Measurements from ENCODE around the gene NINL.

DNA sequence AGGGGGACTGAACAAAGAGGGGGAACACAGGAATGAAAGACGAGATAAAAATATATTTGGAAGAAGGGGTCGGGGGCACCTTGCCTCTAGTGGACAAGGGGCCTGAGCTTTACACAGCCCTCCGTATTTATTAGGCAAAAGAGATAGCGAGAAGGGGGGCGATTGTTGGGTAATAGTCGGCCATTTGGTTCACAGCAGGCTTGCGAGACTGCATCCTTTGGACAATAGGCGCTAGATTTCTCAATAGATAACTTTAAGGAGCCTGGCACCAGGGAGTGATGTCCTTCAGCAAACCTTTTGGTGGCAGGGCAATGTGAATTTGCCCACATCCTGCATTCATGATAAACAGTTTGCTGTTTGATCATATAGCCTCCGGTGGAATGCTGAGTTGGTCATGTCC, 41.4 kb upstream of the NINL start:
- TF ChIP-seq, protein P1, sequence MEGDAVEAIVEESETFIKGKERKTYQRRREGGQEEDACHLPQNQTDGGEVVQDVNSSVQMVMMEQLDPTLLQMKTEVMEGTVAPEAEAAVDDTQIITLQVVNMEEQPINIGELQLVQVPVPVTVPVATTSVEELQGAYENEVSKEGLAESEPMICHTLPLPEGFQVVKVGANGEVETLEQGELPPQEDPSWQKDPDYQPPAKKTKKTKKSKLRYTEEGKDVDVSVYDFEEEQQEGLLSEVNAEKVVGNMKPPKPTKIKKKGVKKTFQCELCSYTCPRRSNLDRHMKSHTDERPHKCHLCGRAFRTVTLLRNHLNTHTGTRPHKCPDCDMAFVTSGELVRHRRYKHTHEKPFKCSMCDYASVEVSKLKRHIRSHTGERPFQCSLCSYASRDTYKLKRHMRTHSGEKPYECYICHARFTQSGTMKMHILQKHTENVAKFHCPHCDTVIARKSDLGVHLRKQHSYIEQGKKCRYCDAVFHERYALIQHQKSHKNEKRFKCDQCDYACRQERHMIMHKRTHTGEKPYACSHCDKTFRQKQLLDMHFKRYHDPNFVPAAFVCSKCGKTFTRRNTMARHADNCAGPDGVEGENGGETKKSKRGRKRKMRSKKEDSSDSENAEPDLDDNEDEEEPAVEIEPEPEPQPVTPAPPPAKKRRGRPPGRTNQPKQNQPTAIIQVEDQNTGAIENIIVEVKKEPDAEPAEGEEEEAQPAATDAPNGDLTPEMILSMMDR (conservative IDR thresholded peaks at IDR 0.05 in 1 of 2, IDR thresholded peaks at IDR 0.05 in 1 of 2; ENCODE audit: extremely low read depth in 1 of 2, insufficient read depth in 1 of 2, low read depth in 1 of 2, low read length in 2 of 2), result no peak
- no peak for TF ChIP-seq EZH2 (IDR thresholded peaks at IDR 0.05; ENCODE audit: borderline replicate concordance, low read length)
